Caco-2 (cell line): Measurements from ENCODE around the gene SAMMSON. TPM values are rescaled to one million over a fixed set of nuclear protein-coding genes. Genes with fewer than 3 reads are reported as not detected.

Experiments used
- BruUV-seq: library from RNA; stranded (reverse); fragments of 400-500 nt; replicated peaks from 2 replicates; lab custom pipeline; 2021; lab: Mats Ljungman, UMichigan
- CTCF ChIA-PET: fragments of 300-600 bp; sonication (Branson Sonifier 250); formaldehyde crosslinking; loops from one replicate; lab custom pipeline; 2022; ENCODE audit warnings: antibody characterized with exemption; lab: Charles Lee
- POLR2A ChIA-PET: fragments of 300-600 bp; sonication (Branson Sonifier 250); formaldehyde crosslinking; loops from one replicate; lab custom pipeline; 2022; ENCODE audit warnings: antibody characterized with exemption; lab: Charles Lee
- DNase-seq, 2 experiments: peaks; one replicate each; pipeline versions ENCODE4 v3.0.0 to v3.0.0-alpha.2; 2020 to 2022
- H3K27me3 ChIP-seq: replicated peaks from 2 replicates; pipeline ENCODE4 v1.6.0; 2011; ENCODE audit warnings: low read length; ENCODE audit not compliant: control insufficient read depth, insufficient read depth
- H3K36me3 ChIP-seq: 2 replicates; pipeline ENCODE4 v1.5.1; 2011; ENCODE audit warnings: low read length; ENCODE audit not compliant: control insufficient read depth, insufficient read depth
- H3K4me1 ChIP-seq: fragments of 250-450 bp; sonication (Bioruptor Pico); 2 replicates; pipeline ENCODE4 v1.5.1; 2020; ENCODE audit warnings: mild to moderate bottlenecking
- H3K4me3 ChIP-seq: 2 replicates; pipeline ENCODE4 v1.5.1; 2011; ENCODE audit warnings: low read depth, mild to moderate bottlenecking, control low read depth, low read length
- H3K9me3 ChIP-seq: fragments of 250-450 bp; sonication (Bioruptor Pico); 2 replicates; pipeline ENCODE4 v1.5.1; 2020; ENCODE audit warnings: mild to moderate bottlenecking, moderate library complexity
- H3K27ac Mint-ChIP-seq: one replicate; pipeline ENCODE4 v1.8.0; 2022; ENCODE audit warnings: mixed read lengths; ENCODE audit not compliant: unreplicated experiment
- H3K27me3 Mint-ChIP-seq: one replicate; pipeline ENCODE4 v1.8.0; 2022; ENCODE audit warnings: mixed read lengths; ENCODE audit not compliant: insufficient read depth, unreplicated experiment
- H3K36me3 Mint-ChIP-seq: one replicate; pipeline ENCODE4 v1.8.0; 2022; ENCODE audit warnings: mild to moderate bottlenecking, mixed read lengths; ENCODE audit not compliant: insufficient read depth, unreplicated experiment
- H3K4me1 Mint-ChIP-seq: one replicate; pipeline ENCODE4 v1.8.0; 2022; ENCODE audit warnings: low read depth, mixed read lengths; ENCODE audit not compliant: unreplicated experiment
- H3K4me3 Mint-ChIP-seq: one replicate; pipeline ENCODE4 v1.8.0; 2022; ENCODE audit warnings: mild to moderate bottlenecking, moderate library complexity, mixed read lengths; ENCODE audit not compliant: unreplicated experiment
- H3K9me3 Mint-ChIP-seq: one replicate; pipeline ENCODE4 v1.8.0; 2022; ENCODE audit warnings: mixed read lengths; ENCODE audit not compliant: unreplicated experiment
- intact Hi-C: fragments of 100-400 bp; cut with micrococcal nuclease; formaldehyde crosslinking; loops from one replicate; pipeline ENCODE4 v1.10.0; 2022; ENCODE audit not compliant: unreplicated experiment
- total RNA-seq: library from RNA; stranded (reverse); gene quantifications from 2 replicates; pipeline ENCODE4 v1.2.3, GENCODE V29; 2022
- TF ChIP-seq, protein P1 (sequence below), 2 experiments: fragments of 200-600 bp in 1 of 2; IDR thresholded peaks; 1 replicate in 1 of 2; 2 replicates in 1 of 2; pipeline versions ENCODE4 v1.5.1 to v1.8.0; 2011 to 2022; ENCODE audit warnings: antibody characterized with exemption in 1 of 2, control low read depth in 1 of 2, inconsistent platforms in 1 of 2, low read depth in 1 of 2, low read length in 1 of 2, mild to moderate bottlenecking in 1 of 2, moderate library complexity in 1 of 2; ENCODE audit not compliant: insufficient read depth in 1 of 2, severe bottlenecking in 1 of 2, unreplicated experiment in 1 of 2

Gene SAMMSON
- total RNA-seq, 1 experiment from 2014 or later, result not detected

DNA sequence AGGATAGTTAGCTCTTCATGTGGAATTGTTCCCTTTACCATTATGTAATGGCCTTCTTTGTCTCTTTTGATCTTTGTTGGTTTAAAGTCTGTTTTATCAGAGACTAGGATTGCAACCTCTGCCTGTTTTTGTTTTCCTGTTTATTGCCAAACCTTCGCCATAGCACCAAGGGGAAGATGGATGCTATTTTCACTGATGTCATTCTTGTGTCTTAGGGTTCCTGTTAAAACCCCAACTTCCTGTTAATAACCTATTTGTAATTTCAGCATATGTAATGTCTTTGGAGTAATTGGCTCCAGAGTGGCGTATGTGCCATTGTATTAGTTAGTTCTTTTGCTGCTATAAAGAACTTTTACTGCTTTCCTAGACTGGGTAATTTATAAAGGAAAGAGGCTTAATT is 10.8 kb downstream of the SAMMSON start:
- Mint-ChIP-seq H3K9me3 (no peaks in the 10 kb centered on the region), H3K27me3 (peaks cover 8% of the 10 kb centered on the region), H3K36me3 (no peaks in the 10 kb centered on the region), H3K27ac (no peak overlapping the region), H3K4me3 (no peak overlapping the region), H3K4me1 (no peaks in the 10 kb centered on the region)
- no peak overlapping the region for H3K4me3 ChIP-seq
- no TSS peak for BruUV-seq
- no peaks in the 10 kb centered on the region for H3K27me3 ChIP-seq
- ChIA-PET POLR2A (no interaction called here), CTCF (no interaction called here)
- DNase-seq, result no peak
- H3K4me1 ChIP-seq, result no peaks in the 10 kb centered on the region
- intact Hi-C loops, result no loop called here
- H3K9me3 ChIP-seq, result no peaks in the 10 kb centered on the region
- H3K36me3 ChIP-seq, result no peaks in the 10 kb centered on the region
- TF ChIP-seq, protein P1, sequence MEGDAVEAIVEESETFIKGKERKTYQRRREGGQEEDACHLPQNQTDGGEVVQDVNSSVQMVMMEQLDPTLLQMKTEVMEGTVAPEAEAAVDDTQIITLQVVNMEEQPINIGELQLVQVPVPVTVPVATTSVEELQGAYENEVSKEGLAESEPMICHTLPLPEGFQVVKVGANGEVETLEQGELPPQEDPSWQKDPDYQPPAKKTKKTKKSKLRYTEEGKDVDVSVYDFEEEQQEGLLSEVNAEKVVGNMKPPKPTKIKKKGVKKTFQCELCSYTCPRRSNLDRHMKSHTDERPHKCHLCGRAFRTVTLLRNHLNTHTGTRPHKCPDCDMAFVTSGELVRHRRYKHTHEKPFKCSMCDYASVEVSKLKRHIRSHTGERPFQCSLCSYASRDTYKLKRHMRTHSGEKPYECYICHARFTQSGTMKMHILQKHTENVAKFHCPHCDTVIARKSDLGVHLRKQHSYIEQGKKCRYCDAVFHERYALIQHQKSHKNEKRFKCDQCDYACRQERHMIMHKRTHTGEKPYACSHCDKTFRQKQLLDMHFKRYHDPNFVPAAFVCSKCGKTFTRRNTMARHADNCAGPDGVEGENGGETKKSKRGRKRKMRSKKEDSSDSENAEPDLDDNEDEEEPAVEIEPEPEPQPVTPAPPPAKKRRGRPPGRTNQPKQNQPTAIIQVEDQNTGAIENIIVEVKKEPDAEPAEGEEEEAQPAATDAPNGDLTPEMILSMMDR (IDR thresholded peaks at IDR 0.05; ENCODE audit: insufficient read depth in 1 of 2, low read depth in 1 of 2, low read length in 1 of 2, severe bottlenecking in 1 of 2, unreplicated experiment in 1 of 2), result no peak

DNA sequence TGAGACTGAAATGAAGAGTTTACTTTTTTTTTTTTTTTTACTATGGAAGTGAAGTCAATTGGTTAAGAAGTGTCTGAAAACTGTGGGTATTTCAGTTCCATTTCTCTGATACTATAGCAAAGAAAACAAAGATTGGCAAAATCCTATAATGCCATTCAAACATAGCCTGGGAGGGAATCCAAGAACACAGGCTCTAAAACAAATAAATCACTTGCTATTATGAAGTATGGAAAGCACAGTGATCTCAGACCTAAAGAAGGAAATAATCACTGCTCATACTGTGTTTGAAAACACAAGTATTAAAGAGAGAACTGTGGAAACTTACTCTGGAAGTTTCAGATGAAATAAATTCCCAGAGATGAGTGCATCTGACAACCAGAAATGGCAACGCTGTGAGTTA is 12.0 kb downstream of the SAMMSON start:
- no peaks in the 10 kb centered on the region for H3K9me3 ChIP-seq
- Mint-ChIP-seq H3K27ac (no peak overlapping the region), H3K27me3 (peaks cover 8% of the 10 kb centered on the region), H3K9me3 (no peaks in the 10 kb centered on the region), H3K4me3 (no peak overlapping the region), H3K4me1 (no peaks in the 10 kb centered on the region), H3K36me3 (no peaks in the 10 kb centered on the region)
- no peak overlapping the region for H3K4me3 ChIP-seq
- no peaks in the 10 kb centered on the region for H3K36me3 ChIP-seq
- no peaks in the 10 kb centered on the region for H3K4me1 ChIP-seq
- TF ChIP-seq, protein P1 (IDR thresholded peaks at IDR 0.05; ENCODE audit: insufficient read depth in 1 of 2, low read depth in 1 of 2, low read length in 1 of 2, severe bottlenecking in 1 of 2, unreplicated experiment in 1 of 2), result no peak
- no peaks in the 10 kb centered on the region for H3K27me3 ChIP-seq
- POLR2A ChIA-PET, result no interaction called here
- CTCF ChIA-PET, result no interaction called here
- no peak for DNase-seq
- intact Hi-C loops, result no loop called here
- BruUV-seq, result no TSS peak

- H3K9me3 ChIP-seq, result no peaks in the 10 kb centered on the region
- no TSS peak for BruUV-seq
- H3K4me1 Mint-ChIP-seq, result no peaks in the 10 kb centered on the region
- H3K4me3 ChIP-seq, result no peak overlapping the region
- peaks cover 3% of the 10 kb centered on the region for H3K27me3 Mint-ChIP-seq
- no peaks in the 10 kb centered on the region for H3K36me3 Mint-ChIP-seq
- no peaks in the 10 kb centered on the region for H3K9me3 Mint-ChIP-seq
- POLR2A ChIA-PET, result no interaction called here
- CTCF ChIA-PET, result no interaction called here
- H3K36me3 ChIP-seq, result no peaks in the 10 kb centered on the region
- TF ChIP-seq, protein P1 (IDR thresholded peaks at IDR 0.05; ENCODE audit: insufficient read depth in 1 of 2, low read depth in 1 of 2, low read length in 1 of 2, severe bottlenecking in 1 of 2, unreplicated experiment in 1 of 2), result no peak
- no peak overlapping the region for H3K27ac Mint-ChIP-seq
- DNase-seq, result no peak
- no peaks in the 10 kb centered on the region for H3K27me3 ChIP-seq
- intact Hi-C loops, result no loop called here
- no peak overlapping the region for H3K4me3 Mint-ChIP-seq
- H3K4me1 ChIP-seq, result peaks cover 3% of the 10 kb centered on the region; the same call in 1 of the 2 replicates
These were observed 21.6 kb downstream of the SAMMSON start for GRCh38 chr3:70020906-70021660.
